Sigmoid colon (tissue), 4 donors: ENCODE data around the gene AJM1.

Experiments
- EP300 ChIP-seq, 4 donors: sonication (generic); formaldehyde crosslinking; IDR thresholded peaks; one replicate each; pipeline ENCODE4 v1.6.1; 2017; ENCODE audit warnings: antibody characterized with exemption in 4 of 4
- POLR2A ChIP-seq, 2 donors: fragments of 450-650 bp; IDR thresholded peaks; one replicate each; pipeline ENCODE4 v1.6.1; 2016; ENCODE audit warnings: antibody characterized with exemption in 2 of 2, mild to moderate bottlenecking in 2 of 2, moderate library complexity in 2 of 2
- TF ChIP-seq, protein P1 (sequence below), 4 experiments: fragments of 450-650 bp in 3 of 4; fragments of 200-600 bp in 1 of 4; IDR thresholded peaks; one replicate each; pipeline ENCODE4 v1.5.1; 2016 to 2019; ENCODE audit warnings: antibody characterized with exemption in 4 of 4, mild to moderate bottlenecking in 3 of 4, moderate library complexity in 2 of 4

GRCh38 chr9:136803551-136804508, 38.4 kb upstream of the AJM1 start:
- TF ChIP-seq POLR2A (IDR thresholded peaks at IDR 0.05) (no peak), EP300 (IDR thresholded peaks at IDR 0.05) (no peak)
- TF ChIP-seq, protein P1, sequence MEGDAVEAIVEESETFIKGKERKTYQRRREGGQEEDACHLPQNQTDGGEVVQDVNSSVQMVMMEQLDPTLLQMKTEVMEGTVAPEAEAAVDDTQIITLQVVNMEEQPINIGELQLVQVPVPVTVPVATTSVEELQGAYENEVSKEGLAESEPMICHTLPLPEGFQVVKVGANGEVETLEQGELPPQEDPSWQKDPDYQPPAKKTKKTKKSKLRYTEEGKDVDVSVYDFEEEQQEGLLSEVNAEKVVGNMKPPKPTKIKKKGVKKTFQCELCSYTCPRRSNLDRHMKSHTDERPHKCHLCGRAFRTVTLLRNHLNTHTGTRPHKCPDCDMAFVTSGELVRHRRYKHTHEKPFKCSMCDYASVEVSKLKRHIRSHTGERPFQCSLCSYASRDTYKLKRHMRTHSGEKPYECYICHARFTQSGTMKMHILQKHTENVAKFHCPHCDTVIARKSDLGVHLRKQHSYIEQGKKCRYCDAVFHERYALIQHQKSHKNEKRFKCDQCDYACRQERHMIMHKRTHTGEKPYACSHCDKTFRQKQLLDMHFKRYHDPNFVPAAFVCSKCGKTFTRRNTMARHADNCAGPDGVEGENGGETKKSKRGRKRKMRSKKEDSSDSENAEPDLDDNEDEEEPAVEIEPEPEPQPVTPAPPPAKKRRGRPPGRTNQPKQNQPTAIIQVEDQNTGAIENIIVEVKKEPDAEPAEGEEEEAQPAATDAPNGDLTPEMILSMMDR (IDR thresholded peaks at IDR 0.05) = no peak
